ENCODE results near the gene OR52K2. TPM values are rescaled to one million over a fixed set of nuclear protein-coding genes. Genes with fewer than 3 reads are reported as not detected.
A peak's percentile ranks its signal among the peaks of the same experiment; 100 is the strongest.
"Not testable (repeated sequence)": the region's sequence is repeated elsewhere in the genome, so short reads cannot be mapped to it uniquely, and the experiment has no call there.

The OR52K2 gene
- total RNA-seq, 3 donors from 2014 or later, result not detected

DNA sequence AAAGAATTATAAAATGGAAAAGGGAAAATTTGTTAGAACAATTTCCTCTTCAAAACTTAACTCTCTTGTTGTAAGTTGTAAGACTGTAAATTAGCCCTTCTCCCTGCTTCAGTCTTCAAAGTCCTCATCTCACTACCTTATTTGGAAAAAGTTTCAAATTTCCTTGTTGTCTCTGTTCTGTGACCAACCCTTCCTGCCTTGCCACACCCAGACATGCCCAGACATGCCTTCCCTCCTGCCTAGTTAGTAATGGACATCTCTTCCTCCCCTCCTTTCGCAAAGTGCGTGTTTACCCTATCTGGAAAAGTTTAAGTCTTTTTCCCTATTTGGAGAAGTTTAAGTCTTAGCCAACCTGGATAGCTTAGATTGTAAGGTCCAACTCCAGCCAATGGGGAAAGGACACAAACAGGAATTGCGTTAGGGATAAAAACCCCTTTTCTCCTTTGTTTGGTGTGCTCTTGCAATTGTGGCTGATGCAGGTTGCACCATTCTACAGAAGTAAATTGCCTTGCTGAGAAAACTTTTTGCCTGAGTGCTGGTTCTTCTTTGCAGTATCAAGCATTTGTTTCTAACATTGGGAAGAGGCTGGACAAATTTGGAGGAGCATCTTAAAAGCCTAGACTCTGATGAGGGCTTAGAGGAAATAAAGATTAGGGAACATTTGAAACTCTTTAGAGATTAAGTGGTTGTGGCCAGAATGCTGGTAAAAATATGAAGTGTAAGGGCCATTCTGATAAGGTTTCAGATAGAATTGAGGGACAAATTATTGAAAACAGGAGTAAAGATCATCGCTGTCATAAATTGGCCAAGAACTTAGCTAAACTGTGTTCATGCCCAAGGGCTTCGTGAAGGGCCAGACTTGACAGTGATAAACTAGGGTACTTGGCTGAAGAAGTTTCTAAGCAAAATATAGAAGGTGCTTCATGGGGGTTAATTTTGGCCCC, 15.4 kb downstream of the OR52K2 start:
- Mint-ChIP-seq H3K27me3 (ENCODE audit: low read depth) (peaks cover 8% of the 10 kb centered on the region), H3K9me3 (peaks cover 12% of the 10 kb centered on the region), H3K4me1 (ENCODE audit: low read depth) (peaks cover 2% of the 10 kb centered on the region), H3K36me3 (ENCODE audit: insufficient read depth) (no peaks in the 10 kb centered on the region), H3K4me3 (no peak overlapping the region)
- no peak for DNase-seq
- no peak for ATAC-seq

DNA sequence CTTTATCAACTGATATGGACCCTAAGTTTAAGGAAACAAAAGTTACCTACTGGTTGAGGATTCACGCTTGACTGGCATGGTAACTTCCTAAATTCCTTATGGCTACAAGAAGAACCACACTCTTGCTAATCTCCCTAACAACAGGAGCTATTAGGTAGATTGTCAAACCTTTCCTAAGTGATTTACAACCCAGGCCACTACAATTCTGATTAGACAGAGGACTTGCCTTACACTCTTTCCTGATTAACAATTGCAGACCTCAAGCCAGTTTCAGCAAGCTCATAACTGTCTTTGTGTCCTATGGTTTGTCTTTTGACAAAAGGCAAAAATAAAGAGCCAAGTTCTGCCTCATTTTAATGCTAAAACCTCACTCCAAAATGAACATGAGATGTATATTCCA, 16.3 kb downstream of the OR52K2 start:
- H3K9me3 Mint-ChIP-seq, result peaks cover 12% of the 10 kb centered on the region
- H3K4me3 Mint-ChIP-seq, result no peak overlapping the region
- H3K27me3 Mint-ChIP-seq (ENCODE audit: low read depth), result peaks cover 5% of the 10 kb centered on the region
- no peaks in the 10 kb centered on the region for H3K4me1 Mint-ChIP-seq (ENCODE audit: low read depth)
- no peak for DNase-seq
- H3K36me3 Mint-ChIP-seq (ENCODE audit: insufficient read depth), result no peaks in the 10 kb centered on the region
- no peak for ATAC-seq

DNA sequence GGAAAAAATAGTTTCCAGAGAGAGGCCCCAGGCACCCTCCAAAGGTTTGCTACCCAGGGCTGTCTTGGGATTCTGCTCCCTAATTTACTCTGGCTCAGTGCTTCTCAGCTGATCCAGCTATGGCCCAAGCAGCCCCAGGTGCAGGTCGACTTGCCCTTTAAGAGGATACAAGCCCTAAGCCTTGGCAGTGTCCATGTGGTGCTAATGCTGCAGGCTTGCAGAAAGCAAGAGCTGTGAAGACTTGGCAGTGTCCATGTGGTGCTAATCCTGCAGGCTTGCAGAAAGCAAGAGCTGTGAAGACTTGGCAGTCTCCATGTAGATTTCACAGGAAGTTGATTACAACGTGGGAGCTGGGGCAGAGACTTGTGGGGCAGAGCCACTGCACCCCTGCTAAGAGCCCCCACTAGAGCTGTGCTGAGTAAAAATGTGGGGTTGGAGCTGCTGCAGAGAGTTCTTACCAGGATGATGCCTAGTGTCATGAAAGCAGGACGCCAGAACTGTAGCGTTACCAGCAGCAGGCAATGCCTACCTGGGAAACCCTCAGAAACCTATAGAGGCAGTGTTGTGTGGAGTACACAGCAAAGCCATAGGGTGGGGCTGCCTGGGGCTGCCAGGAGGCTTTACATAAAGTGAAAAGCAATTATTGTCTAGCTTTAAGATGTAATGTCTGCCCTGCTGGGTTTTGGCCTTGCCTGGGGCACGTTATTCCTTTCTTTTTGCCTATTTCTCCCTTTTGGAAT, 17.2 kb downstream of the OR52K2 start:
- no peak for ATAC-seq

GRCh38 chr11:4466871-4467442, 17.9 kb downstream of the OR52K2 start:
- no peaks in the 10 kb centered on the region for H3K36me3 Mint-ChIP-seq (ENCODE audit: insufficient read depth)
- ATAC-seq, result no peak
- no peak for DNase-seq
- H3K27me3 Mint-ChIP-seq (ENCODE audit: low read depth), result peaks cover 1% of the 10 kb centered on the region
- H3K4me1 Mint-ChIP-seq (ENCODE audit: low read depth), result no peaks in the 10 kb centered on the region
- no peak overlapping the region for H3K4me3 Mint-ChIP-seq
- peaks cover 12% of the 10 kb centered on the region for H3K9me3 Mint-ChIP-seq

More for the DNA sequence above, 17.2 kb downstream of the OR52K2 start:
- Mint-ChIP-seq H3K27me3 (ENCODE audit: low read depth) (peaks cover 3% of the 10 kb centered on the region), H3K4me3 (no peak overlapping the region), H3K4me1 (ENCODE audit: low read depth) (no peaks in the 10 kb centered on the region), H3K9me3 (peaks cover 12% of the 10 kb centered on the region), H3K36me3 (ENCODE audit: insufficient read depth) (no peaks in the 10 kb centered on the region)
- no peak for DNase-seq

DNA sequence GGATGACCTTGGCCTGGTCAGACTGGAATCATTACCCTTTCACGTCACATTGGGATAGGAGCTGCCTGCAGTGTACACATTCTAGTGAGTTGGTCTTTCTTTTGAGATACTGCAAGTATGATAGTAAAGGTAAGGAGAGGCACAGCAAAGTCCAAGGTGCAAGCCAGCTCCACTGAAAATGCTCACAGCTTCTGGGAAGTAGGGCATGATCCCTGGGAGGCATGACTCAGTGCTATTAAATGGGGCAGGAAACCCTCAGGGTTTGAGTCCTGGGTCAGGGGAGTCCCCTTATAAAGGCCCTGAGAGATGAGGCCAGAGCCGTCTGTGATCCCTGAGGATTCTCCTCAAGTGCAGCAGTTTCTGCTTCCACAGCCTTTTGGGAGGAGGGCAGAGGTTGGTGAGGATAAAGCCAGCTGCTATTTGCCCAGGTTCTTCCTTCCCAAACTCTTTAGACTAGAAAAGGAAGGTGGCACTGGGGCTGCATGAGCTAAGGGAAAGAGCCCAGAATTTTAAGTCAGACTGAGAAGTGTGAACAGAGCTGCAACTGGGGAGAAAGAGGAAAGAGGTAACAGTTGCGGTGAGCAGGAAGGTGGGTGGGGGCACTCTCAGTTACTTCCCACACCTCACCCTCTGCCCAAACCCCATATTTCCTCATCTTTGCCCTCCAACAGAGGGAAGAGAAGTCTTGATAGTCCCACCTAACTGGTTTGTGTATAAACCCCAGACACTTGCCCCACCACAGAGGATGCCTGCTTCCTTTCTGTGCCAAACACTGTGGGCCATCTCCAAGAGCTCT, 18.9 kb downstream of the OR52K2 start:
- ATAC-seq, result no peak
- DNase-seq, result no peak
- H3K4me1 Mint-ChIP-seq (ENCODE audit: low read depth), result no peaks in the 10 kb centered on the region
- H3K27me3 Mint-ChIP-seq (ENCODE audit: low read depth), result no peaks in the 10 kb centered on the region
- H3K36me3 Mint-ChIP-seq (ENCODE audit: insufficient read depth), result no peaks in the 10 kb centered on the region
- H3K4me3 Mint-ChIP-seq, result no peak overlapping the region
- H3K9me3 Mint-ChIP-seq, result peaks cover 12% of the 10 kb centered on the region

- H3K9me3 Mint-ChIP-seq, result no peaks in the 10 kb centered on the region
- peaks cover 4% of the 10 kb centered on the region for H3K27me3 Mint-ChIP-seq (ENCODE audit: low read depth)
- no peak for ATAC-seq
- H3K4me1 Mint-ChIP-seq (ENCODE audit: low read depth), result peaks cover 4% of the 10 kb centered on the region
- H3K4me3 Mint-ChIP-seq, result no peak overlapping the region
- DNase-seq, result no peak
- H3K36me3 Mint-ChIP-seq (ENCODE audit: insufficient read depth), result no peaks in the 10 kb centered on the region
These were observed 30.5 kb downstream of the OR52K2 start for GRCh38 chr11:4479644-4480043.

- DNase-seq, result no peak
- Mint-ChIP-seq H3K4me3 (no peak overlapping the region), H3K27me3 (ENCODE audit: low read depth) (no peaks in the 10 kb centered on the region), H3K9me3 (no peaks in the 10 kb centered on the region), H3K36me3 (ENCODE audit: insufficient read depth) (no peaks in the 10 kb centered on the region), H3K4me1 (ENCODE audit: low read depth) (peaks cover 4% of the 10 kb centered on the region)
- peak; percentile 52 to 60 for ATAC-seq
These were observed 31.6 kb downstream of the OR52K2 start for GRCh38 chr11:4480577-4481239.

DNA sequence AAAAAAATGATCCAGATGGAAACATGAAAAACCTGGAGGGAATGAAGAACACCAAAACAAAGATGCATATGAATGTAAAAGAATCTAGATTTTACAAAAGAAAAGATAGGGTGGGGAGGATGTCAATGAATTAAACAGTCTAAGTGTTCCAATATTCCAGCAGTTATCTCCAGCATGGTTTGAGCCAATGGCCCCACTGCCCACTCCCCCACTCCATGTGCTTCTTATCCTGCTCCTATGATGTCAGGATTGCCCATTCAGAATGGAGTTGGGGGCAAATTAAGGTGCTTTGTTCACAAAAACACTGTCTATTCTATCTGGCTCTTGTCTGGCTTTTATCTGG, 32.1 kb downstream of the OR52K2 start:
- Mint-ChIP-seq H3K27me3 (ENCODE audit: low read depth) (peaks cover 2% of the 10 kb centered on the region), H3K4me1 (ENCODE audit: low read depth) (peaks cover 4% of the 10 kb centered on the region), H3K4me3 (no peak overlapping the region), H3K9me3 (no peaks in the 10 kb centered on the region), H3K36me3 (ENCODE audit: insufficient read depth) (no peaks in the 10 kb centered on the region)
- ATAC-seq (no peak), DNase-seq (no peak)

DNA sequence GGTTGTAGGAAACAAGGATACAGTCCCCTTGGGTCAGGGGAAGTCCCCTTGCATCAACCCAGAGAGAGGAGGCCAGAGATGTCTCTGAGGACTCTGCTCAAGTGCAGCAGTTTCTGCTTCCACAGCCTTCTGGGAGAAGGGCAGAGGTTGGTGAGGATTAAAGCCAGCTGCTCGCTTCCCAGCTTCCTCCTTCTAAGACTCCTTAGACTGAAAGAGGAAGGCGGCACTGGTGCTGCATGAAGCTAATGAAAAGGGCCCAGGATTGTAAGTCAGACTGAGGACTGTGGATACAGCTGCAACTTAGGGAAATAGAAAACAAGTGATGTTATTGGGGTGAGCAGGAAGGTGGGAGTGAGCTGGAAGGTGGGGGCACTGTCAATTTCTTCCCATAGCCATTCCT, 33.4 kb downstream of the OR52K2 start, which contains the start of gene OR52K1:
TSS of gene OR52K1 (plus strand) at position 202 of the 400 bp plus-strand sequence. CDS start 6,255 bp downstream, outside the sequence.
- H3K36me3 Mint-ChIP-seq (ENCODE audit: insufficient read depth), result no peaks in the 10 kb centered on the region
- peaks cover 3% of the 10 kb centered on the region for H3K27me3 Mint-ChIP-seq (ENCODE audit: low read depth)
- no peaks in the 10 kb centered on the region for H3K9me3 Mint-ChIP-seq
- H3K4me3 Mint-ChIP-seq, result no peak within 1 kb of the TSS
- ATAC-seq (no peak), DNase-seq (no peak)
- peaks cover 4% of the 10 kb centered on the region for H3K4me1 Mint-ChIP-seq (ENCODE audit: low read depth)

DNA sequence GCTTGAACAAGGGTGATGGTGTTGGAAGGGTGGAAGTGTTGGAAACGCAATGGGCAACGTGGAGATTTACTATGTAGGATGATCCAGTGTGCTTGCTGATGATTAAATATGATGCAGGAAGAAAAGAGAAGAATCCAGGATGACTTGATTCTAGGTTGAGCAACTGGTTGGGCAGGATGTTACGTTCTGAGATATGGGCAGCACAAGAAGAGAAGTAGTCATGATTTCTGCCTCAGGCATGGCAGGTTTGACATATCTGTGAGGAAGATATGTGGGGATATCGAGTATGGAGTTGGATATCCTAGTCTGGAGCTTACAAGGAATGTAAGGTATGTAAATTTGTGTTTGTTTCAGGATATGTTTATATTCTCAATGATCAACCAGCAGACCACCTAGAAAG, 35.2 kb downstream of the OR52K2 start:
- Mint-ChIP-seq H3K36me3 (ENCODE audit: insufficient read depth) (no peaks in the 10 kb centered on the region), H3K9me3 (no peaks in the 10 kb centered on the region), H3K4me3 (no peak overlapping the region), H3K27me3 (ENCODE audit: low read depth) (peaks cover 3% of the 10 kb centered on the region), H3K4me1 (ENCODE audit: low read depth) (peaks cover 4% of the 10 kb centered on the region)
- DNase-seq, result no peak
- ATAC-seq, result no peak

GRCh38 chr11:4491405-4491804, 42.3 kb downstream of the OR52K2 start:
- not testable (repeated sequence) for H3K4me1 Mint-ChIP-seq (ENCODE audit: low read depth); H3K9me3 Mint-ChIP-seq; H3K4me3 Mint-ChIP-seq; ATAC-seq; H3K36me3 Mint-ChIP-seq (ENCODE audit: insufficient read depth); DNase-seq
- peaks cover 15% of the 10 kb centered on the region for H3K27me3 Mint-ChIP-seq (ENCODE audit: low read depth)

DNA sequence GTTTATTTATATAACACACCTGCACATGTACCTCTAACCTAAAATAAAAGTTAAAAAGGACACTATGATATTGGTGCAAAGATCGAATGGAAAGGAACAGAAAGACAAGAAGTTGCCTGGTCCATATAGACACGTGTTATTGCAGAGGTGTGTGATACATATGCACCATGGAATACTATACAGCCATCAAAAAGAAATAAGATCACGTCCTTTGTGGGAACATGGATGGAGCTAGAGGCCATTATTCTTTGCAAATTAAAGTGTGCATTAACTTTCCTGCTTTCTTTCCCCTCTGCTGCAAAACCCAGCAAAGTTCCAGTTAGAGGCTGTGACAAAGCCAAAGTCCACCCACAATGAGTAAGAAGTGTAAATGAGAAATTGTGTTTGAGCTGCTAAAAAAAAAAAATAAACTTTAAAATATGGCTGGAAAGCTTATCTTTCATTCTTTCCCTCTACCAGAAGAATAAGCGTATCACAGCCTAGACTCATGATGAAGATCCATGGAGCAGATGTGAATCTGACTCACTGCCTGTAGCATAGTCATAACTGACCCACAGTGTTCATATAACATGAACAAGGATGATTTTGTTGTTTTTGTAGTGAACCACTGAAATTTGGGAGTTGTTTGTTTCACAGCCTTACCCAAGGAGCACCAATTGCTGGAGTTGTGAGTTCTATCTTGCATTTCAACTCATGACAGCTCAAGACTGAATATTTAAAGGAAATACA, 42.9 kb downstream of the OR52K2 start:
- peaks cover 15% of the 10 kb centered on the region for H3K27me3 Mint-ChIP-seq (ENCODE audit: low read depth)
- H3K4me1 Mint-ChIP-seq (ENCODE audit: low read depth), result no peaks in the 10 kb centered on the region
- H3K9me3 Mint-ChIP-seq, result peaks cover 3% of the 10 kb centered on the region
- DNase-seq, result no peak
- ATAC-seq, result no peak
- no peak overlapping the region for H3K4me3 Mint-ChIP-seq
- H3K36me3 Mint-ChIP-seq (ENCODE audit: insufficient read depth), result no peaks in the 10 kb centered on the region

- no peaks in the 10 kb centered on the region for H3K36me3 Mint-ChIP-seq (ENCODE audit: insufficient read depth)
- H3K9me3 Mint-ChIP-seq, result peaks cover 3% of the 10 kb centered on the region
- H3K27me3 Mint-ChIP-seq (ENCODE audit: low read depth), result peaks cover 15% of the 10 kb centered on the region
- no peaks in the 10 kb centered on the region for H3K4me1 Mint-ChIP-seq (ENCODE audit: low read depth)
- ATAC-seq (no peak), DNase-seq (no peak)
- H3K4me3 Mint-ChIP-seq, result no peak overlapping the region
These were observed 44.4 kb downstream of the OR52K2 start for GRCh38 chr11:4493480-4493818.
